Stimulated activated CD8-positive, alpha-beta memory T cell treated with anti-CD3 and anti-CD28 coated beads, Interleukin-12 subunit alpha, Interleukin-12 subunit beta, amount 100 ng/mL, for 4 hours (primary cell): ENCODE data around the gene DLG2.

ENCODE experiments used
- DNase-seq: peaks from one replicate; pipeline ENCODE4 v3.0.0-alpha.2; 2020; ENCODE audit warnings: low read depth

Gene DLG2

GRCh38 chr11:84194696-84195095, 1432.4 kb downstream of the DLG2 start:
- DNase-seq, result no peak

- no peak for DNase-seq
Observed at GRCh38 chr11:84193706-84194105, 1433.4 kb downstream of the DLG2 start.

GRCh38 chr11:84188521-84188920, 1438.6 kb downstream of the DLG2 start:
- no peak for DNase-seq

DNA sequence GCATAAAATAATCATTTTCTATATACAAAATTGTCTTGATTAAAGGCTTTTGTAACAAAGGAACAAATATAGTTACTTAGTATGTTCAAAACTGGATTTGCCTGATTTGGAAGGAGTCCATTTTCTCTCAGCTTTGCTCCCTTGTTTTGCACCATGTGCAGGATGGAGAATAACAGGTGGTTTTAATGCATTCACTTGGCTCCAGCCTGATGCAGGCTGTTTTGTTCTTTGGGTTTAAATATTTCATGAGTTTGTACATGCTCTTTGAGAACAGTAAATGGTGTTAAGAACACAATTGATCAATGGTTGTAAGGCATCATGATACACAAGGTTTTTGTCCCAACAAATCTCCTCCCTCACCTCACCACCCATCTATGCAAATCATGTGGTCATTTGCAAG, 1454.1 kb downstream of the DLG2 start:
- no peak for DNase-seq

DNA sequence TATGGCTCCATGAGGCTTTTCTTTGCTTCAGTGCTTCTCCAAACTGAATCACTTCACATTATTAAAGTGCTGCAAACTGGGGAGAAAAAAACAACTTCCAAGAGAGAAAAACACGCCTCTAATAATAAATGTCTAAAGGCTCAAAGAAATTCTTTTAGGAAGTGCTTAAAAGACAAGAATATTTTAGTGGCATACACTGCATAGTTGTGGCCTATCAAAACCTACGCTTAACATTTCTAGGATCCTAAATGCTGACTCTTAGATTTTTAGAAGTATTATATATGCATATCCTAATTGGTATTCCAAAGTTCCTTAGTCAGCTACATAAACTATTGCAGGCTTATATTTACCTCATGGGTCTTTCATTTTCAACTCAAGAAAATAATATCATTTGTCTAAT, 1462.0 kb downstream of the DLG2 start:
- no peak for DNase-seq

DNA sequence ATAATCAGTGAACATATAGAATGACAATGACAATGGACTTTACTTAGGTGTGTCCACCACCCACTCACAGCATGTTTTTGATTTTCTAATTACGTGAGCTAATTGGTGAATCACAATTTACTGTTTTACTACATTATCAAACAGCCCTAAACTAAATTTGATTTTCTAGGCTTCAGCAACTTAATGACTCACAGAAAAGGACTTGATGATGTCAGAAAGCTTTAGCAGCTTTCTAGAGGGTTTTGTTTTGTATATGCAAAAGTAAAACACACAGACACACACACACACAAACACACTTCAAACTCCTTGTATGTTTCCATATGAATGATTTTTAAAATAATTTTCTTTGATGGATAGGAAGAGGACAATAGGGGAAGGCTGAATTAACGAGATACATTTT, 1462.4 kb downstream of the DLG2 start:
- DNase-seq, result no peak

- no peak for DNase-seq
Observed at GRCh38 chr11:84163116-84163515, 1464.0 kb downstream of the DLG2 start.

DNA sequence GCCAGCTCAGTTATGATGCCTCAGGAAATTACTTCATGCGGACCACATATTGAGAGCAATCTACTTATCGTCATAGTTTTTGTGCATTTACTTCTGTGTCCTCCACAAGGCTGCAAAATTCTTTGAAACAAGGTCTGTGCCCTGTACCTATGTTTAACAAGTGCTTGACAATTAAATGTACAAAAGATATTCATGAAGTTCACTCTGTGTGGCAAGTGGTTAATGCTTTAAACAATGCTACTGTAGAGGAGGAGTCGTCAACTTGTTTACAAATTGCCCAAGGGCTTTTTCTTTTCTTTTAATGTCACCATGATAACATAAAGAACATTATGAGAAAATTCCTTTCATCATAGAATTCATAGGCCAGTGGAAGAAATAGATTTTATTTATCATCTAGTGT, 1469.5 kb downstream of the DLG2 start:
- no peak for DNase-seq

DNA sequence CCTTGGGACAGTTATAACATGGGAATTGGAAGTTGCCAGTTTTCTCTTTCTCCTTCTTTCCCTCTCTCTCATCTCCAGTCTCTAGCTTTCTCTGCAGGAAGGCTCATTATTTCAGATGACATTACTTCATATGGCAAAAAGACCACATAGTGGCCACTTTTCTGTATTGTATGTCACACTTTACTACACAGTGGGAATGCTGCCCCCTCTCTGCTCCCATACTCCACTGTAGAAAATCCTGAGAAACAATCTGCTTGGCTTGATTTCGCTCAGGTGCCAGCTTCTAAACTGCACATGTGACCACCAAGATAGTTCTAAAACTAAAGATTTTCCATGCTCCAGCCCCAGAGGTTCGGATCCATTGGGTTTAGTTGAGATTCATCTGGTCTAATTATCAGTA, 1480.3 kb downstream of the DLG2 start:
- DNase-seq, result no peak

GRCh38 chr11:84145616-84146185, 1481.4 kb downstream of the DLG2 start:
- DNase-seq, result no peak

DNA sequence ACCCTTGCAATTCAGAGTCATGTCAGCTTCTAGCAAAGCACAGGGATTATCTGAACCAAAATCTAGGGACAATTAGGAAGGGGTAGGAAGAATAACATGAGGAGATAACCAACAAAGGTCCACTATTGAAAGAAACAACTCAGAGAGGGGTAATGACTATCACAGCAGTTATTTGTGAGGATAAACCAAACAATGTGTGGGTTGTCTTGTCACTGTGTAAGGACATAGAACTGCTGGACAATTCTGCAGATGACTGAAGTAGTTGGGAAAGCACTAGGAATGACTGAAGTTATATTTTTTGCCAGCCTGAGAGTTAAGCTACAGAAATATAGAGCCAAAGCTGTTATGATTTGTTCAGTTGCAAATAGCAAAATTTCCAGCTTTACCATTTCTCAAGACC, 1482.6 kb downstream of the DLG2 start:
- DNase-seq, result no peak

GRCh38 chr11:84142411-84142810, 1484.7 kb downstream of the DLG2 start:
- no peak for DNase-seq

DNA sequence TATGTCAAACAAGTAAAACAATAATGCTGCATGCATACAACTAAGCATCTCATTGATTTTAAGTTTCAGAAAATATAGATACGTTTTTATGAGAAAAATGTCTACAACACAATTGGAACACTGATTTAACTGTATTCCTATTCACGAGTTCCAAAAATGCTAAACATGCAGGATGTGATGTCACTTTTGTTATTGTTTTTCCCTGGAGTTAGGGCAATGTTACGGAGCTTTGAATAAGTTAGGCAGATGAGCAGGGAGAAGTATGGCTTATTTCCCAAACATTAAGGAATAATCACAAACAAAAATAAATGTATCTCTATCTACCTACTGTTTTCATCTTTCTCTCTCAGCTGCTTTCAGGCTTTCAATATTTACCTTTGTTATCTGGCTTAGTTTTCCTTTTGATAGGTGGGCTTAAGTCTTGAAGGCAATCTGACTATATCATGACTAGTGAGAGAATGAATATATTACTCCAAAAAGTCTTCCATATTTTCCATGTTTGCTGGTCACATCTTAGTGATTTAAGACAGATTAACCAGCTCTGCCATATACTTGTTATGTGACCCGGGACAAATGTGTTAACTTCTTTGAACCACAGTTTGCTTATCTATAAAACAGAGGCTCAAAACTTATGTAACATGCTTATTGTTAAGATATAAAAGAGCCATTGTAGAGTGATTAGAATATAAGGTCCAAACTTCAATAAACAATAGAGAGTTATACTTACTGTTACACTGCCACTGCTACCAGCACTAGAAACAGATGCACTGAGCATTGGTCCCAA, 1486.6 kb downstream of the DLG2 start:
- DNase-seq, result no peak

DNA sequence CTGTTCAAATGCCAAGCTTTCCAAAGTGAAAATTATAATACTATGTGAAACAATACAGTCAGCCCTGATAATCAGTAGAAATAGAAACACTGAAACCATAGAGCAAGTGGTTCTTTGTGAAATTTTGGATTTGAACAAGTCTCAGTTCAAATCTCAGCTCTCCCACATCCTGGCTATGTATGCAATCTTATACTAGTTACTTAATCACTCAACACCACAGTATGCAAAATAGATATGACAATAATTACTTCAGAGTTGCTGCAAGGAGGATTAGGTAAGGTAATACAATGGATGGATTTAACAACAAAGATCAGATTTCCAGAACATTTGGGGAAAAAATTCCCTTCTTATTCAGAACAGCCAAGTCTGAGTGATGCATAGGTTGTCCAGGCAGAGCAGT, 1489.2 kb downstream of the DLG2 start:
- no peak for DNase-seq

DNA sequence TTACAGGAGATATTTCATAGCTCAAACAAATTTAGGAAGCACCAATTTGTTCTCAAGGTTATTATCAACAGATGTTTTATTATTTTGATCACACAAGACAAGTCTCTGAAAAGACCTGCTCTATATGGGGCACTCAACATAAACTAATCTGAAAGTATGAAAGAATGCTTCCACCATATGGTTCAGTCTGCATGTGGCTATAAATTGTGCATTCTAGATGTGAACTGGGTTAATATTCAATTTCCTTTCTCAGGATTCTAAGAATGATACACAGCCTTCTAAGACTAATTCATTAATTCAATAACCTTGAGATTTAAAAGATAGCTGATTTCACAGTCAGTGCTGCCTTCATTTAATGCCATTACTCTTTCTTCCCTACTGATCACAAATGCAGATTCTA, 1489.6 kb downstream of the DLG2 start:
- DNase-seq, result no peak

- DNase-seq, result no peak
Observed at GRCh38 chr11:84136926-84137325, 1490.2 kb downstream of the DLG2 start.

DNA sequence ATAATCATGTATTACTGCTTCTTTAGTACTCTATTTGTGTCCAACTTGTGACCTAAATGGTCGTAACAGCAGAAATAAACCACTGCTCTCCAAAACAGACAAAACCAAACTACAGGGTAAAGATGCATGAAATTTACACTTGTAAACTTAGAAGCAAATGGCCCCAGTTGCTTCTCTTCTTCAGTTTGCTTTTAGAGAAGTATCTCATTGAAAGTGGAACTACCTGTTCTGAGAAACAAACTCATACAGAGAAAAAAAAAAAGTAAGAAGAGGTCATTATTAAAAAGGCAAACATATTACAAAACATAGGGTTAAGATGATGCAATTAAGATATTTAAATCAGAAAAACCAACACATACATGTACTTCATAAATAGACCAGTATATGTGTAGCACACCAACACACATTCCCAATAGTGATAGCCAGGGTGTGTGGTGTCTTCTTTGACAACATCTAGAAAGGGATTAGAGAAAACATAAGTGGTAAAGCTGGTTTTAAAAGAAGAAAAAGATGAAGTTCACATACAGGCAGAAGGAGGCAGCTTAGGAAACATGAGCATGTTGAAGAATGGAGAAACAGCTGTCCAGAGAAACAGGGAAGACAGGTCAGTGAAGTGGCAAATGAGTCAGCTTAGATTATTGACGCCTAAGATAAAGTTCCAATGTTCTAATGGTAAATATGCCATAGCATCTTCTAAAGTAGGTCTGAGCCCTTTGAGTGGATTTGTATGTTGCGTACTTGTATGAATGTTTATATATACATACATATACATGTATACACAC, 1496.3 kb downstream of the DLG2 start:
- DNase-seq, result no peak

DNA sequence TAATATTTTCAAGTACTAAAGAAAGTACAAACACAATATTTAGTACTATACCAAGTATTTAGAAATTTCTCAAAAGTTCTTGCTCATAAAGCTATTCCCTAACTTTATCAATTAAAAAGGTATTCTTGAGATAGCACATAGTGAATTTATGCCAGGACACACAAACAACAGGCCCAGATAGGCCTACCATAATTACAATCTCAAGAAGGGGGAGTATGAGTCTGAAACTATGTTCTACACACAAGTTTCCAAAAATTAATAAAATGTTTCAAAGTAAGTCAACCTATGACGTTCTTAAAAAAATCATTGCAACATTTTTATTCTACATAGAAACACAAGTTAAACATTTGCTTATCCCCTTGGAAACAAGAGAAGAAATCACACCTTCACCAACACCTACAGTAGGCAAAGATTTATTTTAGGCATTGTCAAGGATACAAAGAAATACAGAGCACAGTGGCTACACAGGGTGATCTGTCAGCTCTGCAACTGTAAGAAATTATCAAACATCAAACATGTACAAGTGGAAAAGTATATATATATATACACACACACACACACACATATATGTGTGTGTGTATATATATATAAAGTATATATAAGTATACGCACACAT, 1497.1 kb downstream of the DLG2 start:
- no peak for DNase-seq

GRCh38 chr11:84128840-84129239, 1498.3 kb downstream of the DLG2 start:
- no peak for DNase-seq

DNA sequence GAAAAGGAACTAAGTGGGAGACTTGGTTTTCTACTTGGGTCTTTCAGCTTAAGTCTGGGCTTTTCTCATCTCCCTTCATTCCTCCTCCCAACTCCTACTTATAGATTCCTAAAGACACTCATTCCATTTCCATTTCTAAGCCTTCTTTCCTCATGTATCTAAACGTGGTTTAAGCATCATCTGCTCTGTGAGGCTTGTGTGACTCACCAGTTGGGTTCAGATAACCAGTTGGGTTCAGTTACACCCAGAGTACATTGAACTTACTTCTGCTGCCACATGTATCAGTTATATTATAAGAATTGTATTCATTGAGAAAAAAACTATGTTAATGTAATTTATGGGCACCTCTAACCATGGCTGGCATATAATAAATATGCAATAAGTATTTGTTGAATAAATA, 1509.8 kb downstream of the DLG2 start:
- no peak for DNase-seq

DNA sequence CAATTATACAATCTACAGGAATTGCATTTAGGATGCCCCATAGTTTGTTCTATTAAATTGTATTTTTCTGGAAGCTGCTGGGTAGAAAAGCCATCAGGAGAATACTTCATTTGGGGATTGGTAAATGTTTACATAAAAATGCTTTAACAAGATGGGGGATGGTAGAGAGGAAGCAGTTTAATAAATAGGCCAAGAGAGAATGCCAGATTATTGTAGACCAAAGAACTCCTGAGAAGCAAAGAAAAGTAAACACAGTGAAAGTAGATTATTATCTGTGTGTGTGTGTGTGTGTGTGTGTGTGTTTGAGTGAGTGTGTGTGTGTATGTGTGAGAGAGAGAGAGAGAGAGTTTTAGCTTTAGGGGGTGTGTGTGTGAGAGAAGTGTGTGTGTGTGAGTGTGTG, 1520.6 kb downstream of the DLG2 start:
- DNase-seq, result no peak

- DNase-seq, result no peak
Observed at GRCh38 chr11:84105148-84105547, 1522.0 kb downstream of the DLG2 start.

DNA sequence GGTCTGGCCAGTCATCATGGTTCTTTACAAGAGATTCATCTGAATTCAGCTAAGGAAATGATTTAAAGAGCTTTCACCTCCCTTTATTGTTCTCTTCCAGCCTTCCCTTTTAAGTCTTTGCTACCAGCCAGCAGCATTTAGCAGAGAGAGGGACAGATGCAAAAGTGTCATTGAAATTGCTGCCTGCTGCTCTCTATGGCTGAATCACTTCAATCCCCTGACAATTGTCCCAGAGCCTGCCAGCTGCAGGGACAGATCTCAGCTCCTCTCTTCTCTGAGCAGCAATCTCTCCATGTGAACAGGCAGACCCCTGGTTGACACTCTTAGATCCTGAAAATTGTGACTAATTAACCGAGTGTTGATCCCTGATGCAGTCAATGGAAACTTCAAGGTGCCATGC, 1524.0 kb downstream of the DLG2 start:
- no peak for DNase-seq
